GM12874 (cell line): ENCODE measurements around the gene C11orf86.

ENCODE experiments used
- CTCF ChIP-seq: IDR thresholded peaks from 2 replicates; pipeline ENCODE4 v1.5.1; 2011; ENCODE audit warnings: low read depth, mild to moderate bottlenecking, control low read depth, low read length, moderate library complexity; ENCODE audit not compliant: insufficient read depth

Gene C11orf86

GRCh38 chr11:66938582-66939135 lies 36.4 kb upstream of the C11orf86 start:
- no peak for TF ChIP-seq CTCF

- no peak for TF ChIP-seq CTCF
Measured at GRCh38 chr11:66950112-66950535, 25.0 kb upstream of the C11orf86 start.

GRCh38 chr11:66951135-66951534 lies 24.0 kb upstream of the C11orf86 start:
- no peak for TF ChIP-seq CTCF

- no peak for TF ChIP-seq CTCF
Measured at GRCh38 chr11:66951927-66952337, 23.2 kb upstream of the C11orf86 start.

GRCh38 chr11:66953081-66953833 lies 21.8 kb upstream of the C11orf86 start:
- TF ChIP-seq CTCF = no peak

GRCh38 chr11:66956689-66957290 lies 18.3 kb upstream of the C11orf86 start:
- no peak for TF ChIP-seq CTCF

- no peak for TF ChIP-seq CTCF
Measured at GRCh38 chr11:66957971-66958231, 17.2 kb upstream of the C11orf86 start.
